ENCODE measurements around the gene ATP11B.

ATP11B gene

DNA sequence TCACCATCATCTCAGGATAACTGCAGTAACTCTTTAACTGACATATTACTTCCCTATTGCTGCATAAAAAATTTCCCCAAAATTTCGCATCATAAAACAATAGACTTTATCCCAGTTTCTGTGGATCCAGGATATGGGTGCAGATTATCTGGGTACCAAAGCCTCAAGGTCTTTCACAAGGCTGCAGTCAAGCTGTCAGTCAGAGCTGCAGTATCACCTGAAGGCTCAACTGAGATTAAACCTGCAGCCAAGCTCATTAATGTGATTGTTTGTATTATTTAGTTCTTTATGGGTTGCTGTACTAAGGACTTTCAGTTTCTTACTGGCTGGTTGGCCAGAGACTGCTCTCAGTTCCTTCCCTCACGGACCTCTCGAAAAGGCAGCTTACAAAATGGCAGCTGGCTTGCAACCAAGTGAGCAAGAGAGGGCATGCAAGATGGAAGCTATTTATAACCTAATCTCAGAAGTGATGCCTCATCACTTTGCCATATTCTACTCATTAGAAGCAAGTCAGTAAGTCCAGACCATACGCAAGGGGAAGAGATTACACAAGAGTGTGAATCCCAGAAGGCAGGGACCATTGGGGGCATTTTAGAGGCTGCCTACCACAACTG lies 132.1 kb downstream of the ATP11B start:
- Histone ChIP-seq H3K36me3 (ENCODE audit: low read depth) (peaks cover 14% of the 10 kb centered on the region), H3K4me3 (ENCODE audit: severe bottlenecking) (no peak overlapping the region), H3K4me1 (ENCODE audit: insufficient read depth, poor library complexity, severe bottlenecking) (peaks cover 7% of the 10 kb centered on the region), H3K27me3 (ENCODE audit: insufficient read depth, poor library complexity, severe bottlenecking) (no peaks in the 10 kb centered on the region), H3K9me3 (ENCODE audit: severe bottlenecking) (no peaks in the 10 kb centered on the region), H3K27ac (ENCODE audit: poor library complexity, severe bottlenecking) (no peak overlapping the region)
- peak; percentile 58 for ATAC-seq (ENCODE audit: low read depth)
- no peak for DNase-seq (ENCODE audit: low spot score)
- TF ChIP-seq, protein P1, sequence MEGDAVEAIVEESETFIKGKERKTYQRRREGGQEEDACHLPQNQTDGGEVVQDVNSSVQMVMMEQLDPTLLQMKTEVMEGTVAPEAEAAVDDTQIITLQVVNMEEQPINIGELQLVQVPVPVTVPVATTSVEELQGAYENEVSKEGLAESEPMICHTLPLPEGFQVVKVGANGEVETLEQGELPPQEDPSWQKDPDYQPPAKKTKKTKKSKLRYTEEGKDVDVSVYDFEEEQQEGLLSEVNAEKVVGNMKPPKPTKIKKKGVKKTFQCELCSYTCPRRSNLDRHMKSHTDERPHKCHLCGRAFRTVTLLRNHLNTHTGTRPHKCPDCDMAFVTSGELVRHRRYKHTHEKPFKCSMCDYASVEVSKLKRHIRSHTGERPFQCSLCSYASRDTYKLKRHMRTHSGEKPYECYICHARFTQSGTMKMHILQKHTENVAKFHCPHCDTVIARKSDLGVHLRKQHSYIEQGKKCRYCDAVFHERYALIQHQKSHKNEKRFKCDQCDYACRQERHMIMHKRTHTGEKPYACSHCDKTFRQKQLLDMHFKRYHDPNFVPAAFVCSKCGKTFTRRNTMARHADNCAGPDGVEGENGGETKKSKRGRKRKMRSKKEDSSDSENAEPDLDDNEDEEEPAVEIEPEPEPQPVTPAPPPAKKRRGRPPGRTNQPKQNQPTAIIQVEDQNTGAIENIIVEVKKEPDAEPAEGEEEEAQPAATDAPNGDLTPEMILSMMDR (IDR thresholded peaks at IDR 0.05; ENCODE audit: poor library complexity, severe bottlenecking) = no peak

DNA sequence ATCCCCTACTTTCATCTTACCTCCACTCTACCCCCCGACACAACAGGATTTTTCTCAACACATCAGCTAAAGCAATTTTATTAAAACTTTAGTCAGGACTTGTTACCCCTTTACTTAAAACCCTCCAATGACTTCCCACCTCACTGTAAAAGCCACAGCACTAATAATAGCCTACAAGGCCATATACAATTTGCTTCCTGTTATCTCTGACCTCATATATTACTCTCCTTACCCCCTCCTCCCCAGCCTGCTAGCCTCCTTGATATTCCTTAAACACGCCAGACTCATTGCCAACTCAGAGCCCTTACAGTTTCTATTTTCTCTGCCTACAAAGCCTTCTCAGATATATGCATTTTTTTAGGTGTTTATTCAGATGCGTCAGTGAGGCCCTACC lies 132.6 kb downstream of the ATP11B start:
- peaks cover 12% of the 10 kb centered on the region for H3K36me3 ChIP-seq (ENCODE audit: low read depth)
- H3K27me3 ChIP-seq (ENCODE audit: insufficient read depth, poor library complexity, severe bottlenecking) = no peaks in the 10 kb centered on the region
- no peak overlapping the region for H3K4me3 ChIP-seq (ENCODE audit: severe bottlenecking)
- no peaks in the 10 kb centered on the region for H3K9me3 ChIP-seq (ENCODE audit: severe bottlenecking)
- ATAC-seq (ENCODE audit: low read depth) = no peak
- peaks cover 7% of the 10 kb centered on the region for H3K4me1 ChIP-seq (ENCODE audit: insufficient read depth, poor library complexity, severe bottlenecking)
- TF ChIP-seq, protein P1 (IDR thresholded peaks at IDR 0.05; ENCODE audit: poor library complexity, severe bottlenecking) = no peak
- no peak overlapping the region for H3K27ac ChIP-seq (ENCODE audit: poor library complexity, severe bottlenecking)
- no peak for DNase-seq (ENCODE audit: low spot score)

DNA sequence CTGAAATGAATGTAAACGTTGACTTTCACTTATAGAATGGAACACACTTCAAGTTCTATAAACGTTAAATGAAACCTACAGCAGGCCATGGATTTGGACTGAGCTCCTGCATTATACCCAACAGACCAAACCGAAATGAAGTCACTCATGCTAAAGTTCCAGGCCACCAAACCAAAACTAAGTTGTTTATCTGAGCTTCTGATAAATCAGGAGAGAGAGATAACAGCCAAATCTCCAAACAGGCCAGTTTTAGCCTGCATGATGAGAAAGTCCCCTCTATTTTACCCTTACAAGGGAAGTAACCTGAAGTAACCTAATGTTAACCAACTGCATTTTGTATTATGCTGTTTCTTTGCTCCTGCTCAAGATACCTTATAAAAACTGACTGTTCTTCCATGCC lies 142.5 kb downstream of the ATP11B start:
- Histone ChIP-seq H3K36me3 (ENCODE audit: low read depth) (peaks cover 5% of the 10 kb centered on the region; the same call in 1 of the 2 replicates), H3K27ac (ENCODE audit: poor library complexity, severe bottlenecking) (no peak overlapping the region), H3K4me3 (ENCODE audit: severe bottlenecking) (no peak overlapping the region), H3K9me3 (ENCODE audit: severe bottlenecking) (peaks cover 5% of the 10 kb centered on the region), H3K4me1 (ENCODE audit: insufficient read depth, poor library complexity, severe bottlenecking) (no peaks in the 10 kb centered on the region), H3K27me3 (ENCODE audit: insufficient read depth, poor library complexity, severe bottlenecking) (no peaks in the 10 kb centered on the region)
- no peak for ATAC-seq (ENCODE audit: low read depth)
- TF ChIP-seq, protein P1 (IDR thresholded peaks at IDR 0.05; ENCODE audit: poor library complexity, severe bottlenecking) = no peak
- no peak for DNase-seq (ENCODE audit: low spot score)

DNA sequence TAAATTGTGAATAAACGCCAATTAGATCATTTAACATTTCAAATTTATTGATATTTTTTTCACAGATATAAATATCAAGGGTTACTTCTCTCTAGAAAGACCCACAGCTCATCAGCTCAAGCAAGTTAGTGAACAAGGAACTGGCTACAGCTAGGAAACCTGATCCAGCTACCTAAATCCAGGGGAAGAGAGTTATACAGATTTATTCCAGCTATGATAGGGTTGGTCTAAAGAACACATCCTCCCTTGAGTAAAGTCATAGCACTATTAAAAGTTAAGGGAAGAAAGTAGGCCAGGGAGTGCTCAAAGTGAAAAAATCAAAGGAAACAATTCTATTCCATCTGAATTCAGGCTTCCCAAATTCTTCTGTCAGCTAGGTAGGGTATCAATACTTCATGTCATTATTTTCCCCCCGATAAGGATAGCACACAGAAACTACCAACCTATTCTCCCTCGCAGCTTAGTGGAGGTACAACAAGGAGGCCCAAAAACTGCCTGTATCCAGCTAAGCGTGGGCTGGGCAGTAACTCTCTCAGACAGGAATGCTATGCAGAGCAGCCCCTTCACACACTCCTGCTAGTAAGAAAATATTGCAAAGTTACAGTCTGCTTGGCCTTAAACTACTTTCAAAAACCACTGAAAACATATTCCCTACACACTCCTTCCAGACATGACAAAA lies 143.1 kb downstream of the ATP11B start:
- DNase-seq (ENCODE audit: low spot score) = no peak
- ATAC-seq (ENCODE audit: low read depth) = no peak
- TF ChIP-seq, protein P1 (IDR thresholded peaks at IDR 0.05; ENCODE audit: poor library complexity, severe bottlenecking) = no peak
- Histone ChIP-seq H3K27ac (ENCODE audit: poor library complexity, severe bottlenecking) (no peak overlapping the region), H3K4me3 (ENCODE audit: severe bottlenecking) (no peak overlapping the region), H3K27me3 (ENCODE audit: insufficient read depth, poor library complexity, severe bottlenecking) (no peaks in the 10 kb centered on the region), H3K36me3 (ENCODE audit: low read depth) (peaks cover 9% of the 10 kb centered on the region; the same call in 1 of the 2 replicates), H3K4me1 (ENCODE audit: insufficient read depth, poor library complexity, severe bottlenecking) (no peaks in the 10 kb centered on the region), H3K9me3 (ENCODE audit: severe bottlenecking) (peaks cover 5% of the 10 kb centered on the region)

DNA sequence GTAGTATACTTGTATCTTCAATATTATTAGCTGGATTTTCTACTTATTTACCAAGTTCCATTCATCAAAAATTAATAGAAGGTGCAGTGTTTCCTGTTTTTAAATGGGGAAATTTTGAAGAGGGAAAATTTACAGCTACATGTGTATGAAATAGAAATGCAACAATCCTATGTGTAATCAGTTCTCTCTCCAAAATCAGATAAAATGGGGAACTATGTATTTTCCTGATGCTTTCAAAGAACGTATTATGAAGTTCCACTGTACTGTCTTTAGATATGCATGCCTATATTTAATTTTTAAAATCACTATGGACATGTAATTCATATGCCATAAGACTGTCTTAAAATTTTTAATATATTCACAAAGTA lies 143.6 kb downstream of the ATP11B start:
- Histone ChIP-seq H3K4me3 (ENCODE audit: severe bottlenecking) (no peak overlapping the region), H3K9me3 (ENCODE audit: severe bottlenecking) (peaks cover 5% of the 10 kb centered on the region), H3K27me3 (ENCODE audit: insufficient read depth, poor library complexity, severe bottlenecking) (no peaks in the 10 kb centered on the region), H3K4me1 (ENCODE audit: insufficient read depth, poor library complexity, severe bottlenecking) (no peaks in the 10 kb centered on the region), H3K36me3 (ENCODE audit: low read depth) (peaks cover 14% of the 10 kb centered on the region), H3K27ac (ENCODE audit: poor library complexity, severe bottlenecking) (no peak overlapping the region)
- no peak for DNase-seq (ENCODE audit: low spot score)
- TF ChIP-seq, protein P1 (IDR thresholded peaks at IDR 0.05; ENCODE audit: poor library complexity, severe bottlenecking) = no peak
- no peak for ATAC-seq (ENCODE audit: low read depth)

Data from RWPE2 (cell line).